Neural progenitor cell (in vitro differentiated cells): Measurements from ENCODE around the gene HSF2BP. TPM values are rescaled to one million over a fixed set of nuclear protein-coding genes. Genes with fewer than 3 reads are reported as not detected.
"Not testable (repeated sequence)": the region's sequence is repeated elsewhere in the genome, so short reads cannot be mapped to it uniquely, and the experiment has no call there.

ENCODE experiments used
- DNase-seq: peaks from one replicate; pipeline ENCODE4 v3.0.0-alpha.2; 2016; ENCODE audit warnings: low spot score
- H2AFZ ChIP-seq: fragments of 200-600 bp; sonication (generic); replicated peaks from 2 replicates; pipeline ENCODE4 v1.6.1; 2016; ENCODE audit warnings: antibody characterized with exemption
- H3F3A ChIP-seq: fragments of 200-600 bp; sonication (generic); 2 replicates; pipeline ENCODE4 v1.6.1; 2016; ENCODE audit warnings: antibody characterized with exemption, low read depth
- H3K27ac ChIP-seq: fragments of 200-600 bp; sonication (generic); 2 replicates; pipeline ENCODE4 v1.5.1; 2016; ENCODE audit warnings: mild to moderate bottlenecking
- H3K27me3 ChIP-seq: fragments of 200-600 bp; sonication (generic); 2 replicates; pipeline ENCODE4 v1.6.1; 2016; ENCODE audit warnings: mild to moderate bottlenecking, moderate library complexity
- H3K36me3 ChIP-seq: fragments of 200-600 bp; sonication (generic); 2 replicates; pipeline ENCODE4 v1.5.1; 2016
- H3K4me1 ChIP-seq: fragments of 200-600 bp; sonication (generic); 2 replicates; pipeline ENCODE4 v1.6.1; 2016; ENCODE audit warnings: mixed run types
- H3K4me2 ChIP-seq: fragments of 200-600 bp; sonication (generic); 2 replicates; pipeline ENCODE4 v1.6.1; 2016
- H3K4me3 ChIP-seq: fragments of 200-600 bp; sonication (generic); 2 replicates; pipeline ENCODE4 v1.5.1; 2016
- H3K79me2 ChIP-seq: fragments of 200-600 bp; sonication (generic); 2 replicates; pipeline ENCODE4 v1.6.1; 2016; ENCODE audit warnings: low read depth
- H3K9ac ChIP-seq: fragments of 200-600 bp; sonication (generic); 2 replicates; pipeline ENCODE4 v1.6.1; 2016
- H3K9me3 ChIP-seq: fragments of 200-600 bp; sonication (generic); 2 replicates; pipeline ENCODE4 v1.5.1; 2016; ENCODE audit warnings: low read depth
- H4K20me1 ChIP-seq: fragments of 200-600 bp; sonication (generic); 2 replicates; pipeline ENCODE4 v1.6.1; 2016; ENCODE audit warnings: low read depth
- H3K27ac Mint-ChIP-seq: 3 replicates; pipeline ENCODE4 v1.8.0; 2021; ENCODE audit warnings: mixed read lengths
- H3K27me3 Mint-ChIP-seq: 2 replicates; pipeline ENCODE4 v1.8.0; 2022; ENCODE audit warnings: low read depth, mild to moderate bottlenecking, inconsistent platforms, moderate library complexity, mixed read lengths; ENCODE audit not compliant: insufficient read depth
- H3K36me3 Mint-ChIP-seq: 3 replicates; pipeline ENCODE4 v1.8.0; 2021; ENCODE audit warnings: mixed read lengths
- H3K4me1 Mint-ChIP-seq: 3 replicates; pipeline ENCODE4 v1.8.0; 2021; ENCODE audit warnings: mixed read lengths
- H3K4me3 Mint-ChIP-seq: 3 replicates; pipeline ENCODE4 v1.8.0; 2021; ENCODE audit warnings: mild to moderate bottlenecking, moderate library complexity, mixed read lengths
- H3K9me3 Mint-ChIP-seq: 3 replicates; pipeline ENCODE4 v1.8.0; 2020; ENCODE audit warnings: mixed read lengths
- CTCF ChIP-seq: fragments of 200-600 bp; sonication (generic); IDR thresholded peaks from 2 replicates; pipeline ENCODE4 v1.5.1; 2017; ENCODE audit warnings: antibody characterized with exemption, mild to moderate bottlenecking
- EZH2 ChIP-seq: fragments of 200-600 bp; sonication (generic); IDR thresholded peaks from 2 replicates; pipeline ENCODE4 v1.6.1; 2017; ENCODE audit warnings: antibody characterized with exemption, mild to moderate bottlenecking, moderate library complexity
- EZH2phosphoT487 ChIP-seq: fragments of 200-600 bp; sonication (generic); IDR thresholded peaks from 2 replicates; pipeline ENCODE4 v1.6.1; 2017; ENCODE audit warnings: antibody characterized with exemption
- total RNA-seq: library from RNA; depleted of rRNA; stranded (reverse); fragments of >200 nt; gene quantifications from 2 replicates; pipeline ENCODE4 v1.2.3, GENCODE V29; 2015; ENCODE audit warnings: low replicate concordance

HSF2BP gene
- total RNA-seq, 1 donor from 2014 or later, result 0.71 TPM

- H3K27me3 ChIP-seq, result no peaks in the 10 kb centered on the region
- H3K4me1 ChIP-seq, result no peaks in the 10 kb centered on the region
- Mint-ChIP-seq H3K27ac (no peak overlapping the region), H3K36me3 (no peaks in the 10 kb centered on the region), H3K9me3 (no peaks in the 10 kb centered on the region), H3K27me3 (peaks cover 4% of the 10 kb centered on the region), H3K4me1 (peaks cover 13% of the 10 kb centered on the region), H3K4me3 (no peak overlapping the region)
- no peaks in the 10 kb centered on the region for H4K20me1 ChIP-seq
- no peak overlapping the region for H3K4me2 ChIP-seq
- no peaks in the 10 kb centered on the region for H3K9me3 ChIP-seq
- no peak overlapping the region for H3K27ac ChIP-seq
- H2AFZ ChIP-seq, result no peak overlapping the region
- TF ChIP-seq EZH2phosphoT487 (no peak), CTCF (no peak), EZH2 (no peak)
- no peak overlapping the region for H3K4me3 ChIP-seq
- H3K9ac ChIP-seq, result no peak overlapping the region
- H3K79me2 ChIP-seq, result no peaks in the 10 kb centered on the region
- no peaks in the 10 kb centered on the region for H3F3A ChIP-seq
- no peak for DNase-seq
- H3K36me3 ChIP-seq, result no peaks in the 10 kb centered on the region
Observed at GRCh38 chr21:43572446-43572845, 86.8 kb downstream of the HSF2BP start.

DNA sequence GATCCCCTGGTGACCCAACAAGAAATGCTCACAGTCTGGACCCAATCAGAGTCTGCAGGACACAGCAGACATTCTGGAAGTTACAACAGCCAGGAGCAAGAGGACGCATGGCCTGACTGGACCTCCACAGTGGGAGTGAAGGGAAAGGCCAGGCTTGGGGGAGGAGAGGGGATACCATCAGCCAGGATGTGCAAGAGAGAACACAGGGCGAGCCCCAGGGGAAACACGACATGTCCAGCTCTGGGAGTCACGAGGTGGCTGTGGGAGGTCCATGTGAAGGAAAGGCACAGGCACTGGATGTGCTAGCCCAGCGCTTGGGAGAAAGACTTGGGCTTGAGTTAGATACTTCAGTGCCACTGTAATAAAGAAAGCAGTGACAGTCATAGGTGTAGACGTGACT lies 87.3 kb downstream of the HSF2BP start:
- TF ChIP-seq EZH2, result no peak
- Histone ChIP-seq H3F3A (no peaks in the 10 kb centered on the region), H3K79me2 (no peaks in the 10 kb centered on the region), H2AFZ (no peak overlapping the region), H3K4me2 (no peak overlapping the region), H3K27me3 (no peaks in the 10 kb centered on the region), H4K20me1 (no peaks in the 10 kb centered on the region), H3K9ac (no peak overlapping the region), H3K4me3 (no peak overlapping the region), H3K36me3 (no peaks in the 10 kb centered on the region), H3K4me1 (no peaks in the 10 kb centered on the region), H3K9me3 (no peaks in the 10 kb centered on the region), H3K27ac (no peak overlapping the region)
- no peaks in the 10 kb centered on the region for H3K9me3 Mint-ChIP-seq
- no peak overlapping the region for H3K4me3 Mint-ChIP-seq
- peaks cover 4% of the 10 kb centered on the region for H3K27me3 Mint-ChIP-seq
- DNase-seq, result no peak
- peaks cover 13% of the 10 kb centered on the region for H3K4me1 Mint-ChIP-seq
- no peak overlapping the region for H3K27ac Mint-ChIP-seq
- no peaks in the 10 kb centered on the region for H3K36me3 Mint-ChIP-seq

DNA sequence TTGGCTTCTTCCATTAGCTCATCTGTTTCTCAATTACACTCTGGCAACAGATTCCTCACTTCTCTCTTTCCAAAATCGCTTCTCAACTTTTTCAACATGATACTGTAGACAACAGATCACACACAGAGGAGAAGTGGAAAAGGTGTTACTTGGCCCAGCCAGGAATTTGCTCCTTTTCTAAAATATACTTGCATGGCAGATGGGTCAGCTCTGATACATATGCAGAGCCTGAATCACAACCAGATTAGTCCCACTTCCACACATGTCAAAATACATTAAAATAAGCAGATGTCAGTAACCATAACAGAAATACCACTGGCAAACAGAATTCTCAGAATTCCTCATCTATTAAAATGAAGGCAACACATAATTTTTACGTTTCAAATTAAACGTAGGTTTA lies 89.1 kb downstream of the HSF2BP start:
- not testable (repeated sequence) for H3K79me2 ChIP-seq, H3K4me3 Mint-ChIP-seq, H3K9me3 Mint-ChIP-seq, H3F3A ChIP-seq, H2AFZ ChIP-seq, H4K20me1 ChIP-seq, H3K9ac ChIP-seq, H3K27me3 ChIP-seq, H3K27ac ChIP-seq, H3K9me3 ChIP-seq, H3K27me3 Mint-ChIP-seq, H3K4me2 ChIP-seq, DNase-seq, H3K27ac Mint-ChIP-seq, H3K36me3 Mint-ChIP-seq, H3K4me3 ChIP-seq, H3K36me3 ChIP-seq, H3K4me1 ChIP-seq
- H3K4me1 Mint-ChIP-seq, result peaks cover 10% of the 10 kb centered on the region

DNA sequence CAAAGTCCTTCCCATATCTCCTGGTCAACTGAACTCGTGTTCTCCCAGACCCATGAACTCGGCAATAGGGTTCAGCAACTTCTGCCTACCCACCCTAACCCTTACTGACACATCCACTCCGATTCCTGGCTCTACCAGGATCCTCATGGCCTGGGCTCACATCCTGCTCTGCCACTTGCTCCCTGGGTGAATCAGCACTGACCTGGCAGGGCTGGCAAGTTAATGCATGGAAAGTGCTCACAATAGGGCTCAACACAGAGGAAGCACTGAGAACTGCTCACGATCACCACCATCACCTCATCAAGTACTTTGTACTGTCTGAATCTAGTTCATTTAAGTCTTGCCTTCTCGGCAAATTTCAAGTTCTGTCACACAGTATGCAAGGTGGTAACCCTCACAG lies 96.8 kb downstream of the HSF2BP start:
- H3K4me1 ChIP-seq, H3K36me3 Mint-ChIP-seq, H3K4me2 ChIP-seq, H3K4me3 Mint-ChIP-seq, H4K20me1 ChIP-seq, H3K4me1 Mint-ChIP-seq, H3K9ac ChIP-seq, H3K27me3 ChIP-seq, H3K4me3 ChIP-seq, H3K27ac ChIP-seq, H3K9me3 ChIP-seq, H2AFZ ChIP-seq, H3F3A ChIP-seq, DNase-seq, H3K36me3 ChIP-seq, H3K79me2 ChIP-seq, H3K9me3 Mint-ChIP-seq, H3K27me3 Mint-ChIP-seq, H3K27ac Mint-ChIP-seq: not testable (repeated sequence)

DNA sequence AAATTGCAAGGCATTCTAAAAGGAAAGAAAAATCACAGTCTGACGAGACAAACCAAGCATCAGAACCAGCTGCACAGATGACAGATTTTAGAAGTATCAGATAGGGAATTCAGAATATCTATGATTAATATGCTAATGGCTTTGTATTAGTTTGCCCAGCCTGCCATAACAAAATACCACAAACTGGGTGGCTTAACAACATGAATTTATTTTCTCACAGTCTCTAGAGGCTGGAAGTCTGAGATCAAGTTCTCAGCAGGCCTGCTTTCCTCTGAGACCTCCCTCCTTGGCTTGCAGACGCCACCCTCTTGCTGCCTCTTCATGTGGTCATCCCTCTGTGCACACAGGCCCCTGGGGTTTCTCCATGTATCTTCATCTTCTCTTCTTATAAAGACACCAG lies 118.7 kb downstream of the HSF2BP start:
- H3K9me3 ChIP-seq, H3K9ac ChIP-seq, H3K79me2 ChIP-seq, H2AFZ ChIP-seq, H3K27me3 ChIP-seq, H3K36me3 ChIP-seq, H3K4me3 ChIP-seq, H3K4me1 Mint-ChIP-seq, H3K36me3 Mint-ChIP-seq, H3K9me3 Mint-ChIP-seq, H3F3A ChIP-seq, H3K27ac Mint-ChIP-seq, H3K4me1 ChIP-seq, H3K4me3 Mint-ChIP-seq, H3K27ac ChIP-seq, H4K20me1 ChIP-seq, H3K4me2 ChIP-seq, DNase-seq, H3K27me3 Mint-ChIP-seq: not testable (repeated sequence)

DNA sequence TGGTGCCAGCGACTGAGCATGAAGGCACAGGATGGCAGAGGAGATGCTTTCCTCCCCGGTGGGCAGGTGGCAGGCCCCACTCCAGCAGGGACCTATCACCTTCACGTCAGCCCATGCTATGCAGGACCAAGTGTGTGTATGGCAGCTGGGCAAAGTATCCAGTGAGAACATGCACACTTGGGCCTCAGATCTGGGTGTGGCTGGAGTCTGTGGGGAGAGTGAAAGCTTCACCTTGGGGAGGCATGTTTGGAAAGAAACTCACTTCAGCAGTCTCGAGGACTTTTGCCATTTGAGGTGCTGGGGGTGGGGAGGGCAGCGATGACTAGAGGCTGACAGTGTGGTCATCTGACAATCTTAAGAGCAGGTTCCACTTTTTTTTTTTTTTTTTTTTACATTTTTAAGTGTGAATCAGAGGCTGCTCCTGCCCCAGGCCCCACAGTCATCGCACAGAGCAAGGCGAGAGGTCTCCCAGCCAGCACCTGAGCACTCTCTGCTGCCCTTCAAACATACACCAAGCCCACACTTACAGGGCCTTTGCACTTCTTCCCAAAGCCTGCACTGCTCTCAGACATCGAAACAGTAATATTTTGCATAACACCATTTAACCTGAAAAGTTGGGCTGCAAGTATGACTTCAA lies 136.7 kb downstream of the HSF2BP start:
- H3K27ac Mint-ChIP-seq, H3K27ac ChIP-seq, H3K79me2 ChIP-seq, H3K9me3 Mint-ChIP-seq, H3K9ac ChIP-seq, H3K4me3 ChIP-seq, H3K4me1 Mint-ChIP-seq, H3F3A ChIP-seq, H3K4me2 ChIP-seq, H3K27me3 ChIP-seq, H3K4me1 ChIP-seq, DNase-seq, H3K36me3 Mint-ChIP-seq, H4K20me1 ChIP-seq, H3K9me3 ChIP-seq, H3K4me3 Mint-ChIP-seq, H3K27me3 Mint-ChIP-seq, H2AFZ ChIP-seq, H3K36me3 ChIP-seq: not testable (repeated sequence)

DNA sequence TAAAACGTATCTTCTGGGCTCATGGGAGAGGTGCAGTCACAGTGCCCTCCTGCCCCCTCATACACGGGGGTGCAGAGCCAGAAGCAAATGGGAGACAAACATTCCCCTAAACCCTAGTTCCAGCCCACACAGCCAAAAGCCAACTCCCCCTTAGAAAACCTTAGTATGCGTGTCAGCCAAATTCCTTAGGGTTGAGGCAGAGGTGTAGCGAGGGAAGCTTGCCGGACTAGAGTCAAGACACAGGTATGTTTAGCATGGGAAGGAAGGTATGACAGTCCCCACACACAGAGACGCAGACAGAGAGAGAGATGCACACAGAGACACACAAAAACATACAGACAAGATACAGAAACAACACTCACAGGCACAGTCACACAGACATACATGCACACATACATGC lies 141.6 kb downstream of the HSF2BP start:
- H3K4me1 Mint-ChIP-seq, H3K9ac ChIP-seq, H3K4me3 Mint-ChIP-seq, H3K27ac ChIP-seq, H2AFZ ChIP-seq, H3K79me2 ChIP-seq, H3K4me1 ChIP-seq, H3K27me3 Mint-ChIP-seq, H3K9me3 ChIP-seq, H3K27me3 ChIP-seq, H3K27ac Mint-ChIP-seq, H3F3A ChIP-seq, H3K36me3 ChIP-seq, H3K9me3 Mint-ChIP-seq, H3K36me3 Mint-ChIP-seq, DNase-seq, H4K20me1 ChIP-seq, H3K4me3 ChIP-seq, H3K4me2 ChIP-seq: not testable (repeated sequence)
